ENCODE measurements around the gene SH2D3A.

The SH2D3A gene

GRCh38 chr19:6721773-6722172 is 45.5 kb downstream of the SH2D3A start:
- no peaks in the 10 kb centered on the region for H3K9me3 ChIP-seq
- H3K36me3 ChIP-seq (replicated peaks): no peaks in the 10 kb centered on the region
- in situ Hi-C loops (cut with MboI; ENCODE audit: low sequenced_read_pairs): no loop called here
- H3K4me3 ChIP-seq: no peak overlapping the region
- no peaks in the 10 kb centered on the region for H3K27me3 ChIP-seq (ENCODE audit: low read depth)
- H3K4me1 ChIP-seq: no peaks in the 10 kb centered on the region
- DNase-seq (ENCODE audit: low spot score in 2 of 2): no peak

GRCh38 chr19:6721138-6721474 is 46.1 kb downstream of the SH2D3A start:
- Histone ChIP-seq H3K4me1 (peaks cover 6% of the 10 kb centered on the region), H3K4me3 (no peak overlapping the region), H3K27me3 (ENCODE audit: low read depth) (no peaks in the 10 kb centered on the region), H3K36me3 (replicated peaks) (no peaks in the 10 kb centered on the region), H3K9me3 (no peaks in the 10 kb centered on the region)
- in situ Hi-C loops (cut with MboI; ENCODE audit: low sequenced_read_pairs): no loop called here
- DNase-seq (ENCODE audit: low spot score in 2 of 2): no peak

- no peaks in the 10 kb centered on the region for H3K36me3 ChIP-seq (replicated peaks)
- no peaks in the 10 kb centered on the region for H3K27me3 ChIP-seq (ENCODE audit: low read depth)
- in situ Hi-C loops (cut with MboI; ENCODE audit: low sequenced_read_pairs): no loop called here
- no peaks in the 10 kb centered on the region for H3K9me3 ChIP-seq
- H3K4me1 ChIP-seq: peaks cover 6% of the 10 kb centered on the region
- no peak for DNase-seq (ENCODE audit: low spot score in 2 of 2)
- H3K4me3 ChIP-seq: no peak within 1 kb of the TSS
Observed at GRCh38 chr19:6720369-6721137, 46.7 kb downstream of the SH2D3A start, which contains the start of gene C3. Gene C3, minus strand, starts transcription at chr19:6720650. Its CDS starts 61 bp downstream, at chr19:6720589.

DNA sequence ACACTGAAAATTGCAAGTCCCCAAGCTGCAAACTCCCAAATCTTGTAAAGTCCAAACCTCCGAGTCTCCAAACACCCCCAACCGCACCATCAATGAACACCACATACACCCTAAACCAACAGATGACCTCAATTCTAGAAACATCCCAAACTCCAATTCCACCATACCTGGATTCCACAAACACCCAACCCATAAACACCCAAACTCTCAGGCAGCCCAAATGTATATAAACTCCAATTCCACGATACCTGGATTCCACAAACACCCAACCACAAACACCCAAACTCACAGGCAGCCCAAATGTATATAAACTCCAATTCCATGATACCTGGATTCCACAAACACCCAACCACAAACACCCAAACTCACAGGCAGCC is 47.3 kb downstream of the SH2D3A start:
- peaks cover 6% of the 10 kb centered on the region for H3K4me1 ChIP-seq
- H3K9me3 ChIP-seq: no peaks in the 10 kb centered on the region
- no peaks in the 10 kb centered on the region for H3K36me3 ChIP-seq (replicated peaks)
- no peak for DNase-seq (ENCODE audit: low spot score in 2 of 2)
- in situ Hi-C loops (cut with MboI; ENCODE audit: low sequenced_read_pairs): no loop called here
- no peaks in the 10 kb centered on the region for H3K27me3 ChIP-seq (ENCODE audit: low read depth)
- no peak overlapping the region for H3K4me3 ChIP-seq

- H3K27me3 ChIP-seq (ENCODE audit: low read depth): no peaks in the 10 kb centered on the region
- H3K4me1 ChIP-seq: peaks cover 6% of the 10 kb centered on the region
- H3K9me3 ChIP-seq: no peaks in the 10 kb centered on the region
- no peak for DNase-seq (ENCODE audit: low spot score in 2 of 2)
- in situ Hi-C loops (cut with MboI; ENCODE audit: low sequenced_read_pairs): no loop called here
- H3K4me3 ChIP-seq: no peak overlapping the region
- H3K36me3 ChIP-seq (replicated peaks): no peaks in the 10 kb centered on the region
Observed at GRCh38 chr19:6719540-6719861, 47.7 kb downstream of the SH2D3A start.

- peaks cover 6% of the 10 kb centered on the region for H3K4me1 ChIP-seq
- in situ Hi-C loops (cut with MboI; ENCODE audit: low sequenced_read_pairs): no loop called here
- no peaks in the 10 kb centered on the region for H3K36me3 ChIP-seq (replicated peaks)
- H3K9me3 ChIP-seq: no peaks in the 10 kb centered on the region
- DNase-seq (ENCODE audit: low spot score in 2 of 2): peak in 1 of 2 experiments; percentile 79
- H3K4me3 ChIP-seq: no peak overlapping the region
- no peaks in the 10 kb centered on the region for H3K27me3 ChIP-seq (ENCODE audit: low read depth)
Observed at GRCh38 chr19:6718741-6719539, 48.3 kb downstream of the SH2D3A start.

DNA sequence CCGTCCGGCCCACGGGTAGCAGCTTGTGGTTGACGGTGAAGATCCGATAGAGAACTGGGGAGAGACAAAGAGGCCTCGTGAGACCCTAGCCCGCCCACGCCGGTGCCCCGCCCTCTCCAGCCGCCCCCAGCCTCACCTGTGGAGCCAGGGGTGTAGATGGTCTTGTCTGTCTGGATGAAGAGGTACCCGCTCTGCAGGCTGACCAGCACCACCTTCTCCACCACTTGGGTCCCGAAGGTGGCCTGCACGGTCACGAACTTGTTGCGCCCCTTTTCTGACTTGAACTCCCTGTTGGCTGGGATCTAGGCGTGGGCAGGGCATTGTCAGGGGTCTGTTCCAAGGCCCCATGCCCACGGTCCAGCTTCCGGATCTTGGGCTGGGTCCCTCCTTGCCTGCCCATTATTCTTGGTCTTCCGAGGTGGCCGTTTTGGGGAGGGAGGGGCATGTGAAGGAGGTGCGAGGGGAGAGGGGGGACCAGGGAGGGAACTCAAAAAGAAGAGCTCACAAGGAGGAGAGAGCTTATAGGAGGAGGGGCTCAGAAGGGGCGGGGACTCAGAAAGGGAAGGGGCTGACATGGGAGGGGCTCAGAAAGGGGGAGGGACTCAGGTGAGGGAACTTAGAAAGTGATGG is 49.0 kb downstream of the SH2D3A start:
- no peak overlapping the region for H3K4me3 ChIP-seq
- H3K36me3 ChIP-seq (replicated peaks): no peaks in the 10 kb centered on the region
- in situ Hi-C loops (cut with MboI; ENCODE audit: low sequenced_read_pairs): no loop called here
- H3K9me3 ChIP-seq: no peaks in the 10 kb centered on the region
- peaks cover 6% of the 10 kb centered on the region for H3K4me1 ChIP-seq
- no peaks in the 10 kb centered on the region for H3K27me3 ChIP-seq (ENCODE audit: low read depth)
- peak in 1 of 2 experiments; percentile 22 for DNase-seq (ENCODE audit: low spot score in 2 of 2)

- Histone ChIP-seq H3K4me3 (no peak overlapping the region), H3K4me1 (peaks cover 6% of the 10 kb centered on the region), H3K27me3 (ENCODE audit: low read depth) (no peaks in the 10 kb centered on the region), H3K9me3 (no peaks in the 10 kb centered on the region), H3K36me3 (replicated peaks) (no peaks in the 10 kb centered on the region)
- in situ Hi-C loops (cut with MboI; ENCODE audit: low sequenced_read_pairs): no loop called here
- no peak for DNase-seq (ENCODE audit: low spot score in 2 of 2)
Observed at GRCh38 chr19:6717441-6717971, 49.7 kb downstream of the SH2D3A start.

DNA sequence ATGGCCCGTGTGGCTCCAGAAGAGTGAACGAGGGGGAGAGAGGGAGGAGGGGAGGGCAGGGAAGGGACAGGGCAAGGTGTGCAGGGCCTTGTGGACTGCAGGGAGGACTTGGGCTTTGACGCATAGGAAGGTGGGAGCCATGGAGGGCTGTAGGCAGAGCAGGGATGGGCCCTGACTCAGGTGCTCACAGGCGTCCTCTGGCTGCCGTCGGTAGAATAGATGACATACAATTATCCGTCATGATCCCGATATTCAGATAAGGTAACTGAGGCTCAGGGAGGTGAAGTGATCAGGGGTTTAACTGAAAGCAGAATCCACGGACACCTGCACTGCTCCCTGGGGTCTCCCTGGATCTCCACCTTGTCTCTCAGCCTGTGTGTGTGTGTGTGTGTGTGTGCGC is 50.2 kb downstream of the SH2D3A start:
- in situ Hi-C loops (cut with MboI; ENCODE audit: low sequenced_read_pairs): no loop called here
- Histone ChIP-seq H3K9me3 (no peaks in the 10 kb centered on the region), H3K27me3 (ENCODE audit: low read depth) (no peaks in the 10 kb centered on the region), H3K4me3 (no peak overlapping the region), H3K4me1 (peaks cover 6% of the 10 kb centered on the region), H3K36me3 (replicated peaks) (no peaks in the 10 kb centered on the region)
- peak in 1 of 2 experiments; percentile 38 for DNase-seq (ENCODE audit: low spot score in 2 of 2)

DNA sequence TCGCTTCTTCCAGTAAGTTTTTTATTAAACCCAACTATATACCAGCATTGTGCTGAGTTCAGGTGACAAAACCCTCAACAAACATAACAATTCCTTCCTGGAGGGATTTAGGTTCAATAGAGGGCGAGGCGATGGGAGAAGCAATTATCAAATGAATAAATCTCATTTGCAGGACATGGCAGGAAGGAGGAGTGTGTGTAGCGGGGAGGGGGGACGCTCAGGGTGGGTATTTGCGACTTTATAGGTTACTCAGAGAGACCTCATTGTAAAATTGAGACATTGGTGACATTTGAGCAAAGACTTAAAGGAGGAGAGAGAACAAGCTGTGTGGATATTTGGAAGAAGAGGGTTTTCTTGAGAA is 50.6 kb downstream of the SH2D3A start:
- Histone ChIP-seq H3K4me1 (peaks cover 6% of the 10 kb centered on the region), H3K36me3 (replicated peaks) (no peaks in the 10 kb centered on the region), H3K27me3 (ENCODE audit: low read depth) (no peaks in the 10 kb centered on the region), H3K4me3 (no peak overlapping the region), H3K9me3 (no peaks in the 10 kb centered on the region)
- DNase-seq (ENCODE audit: low spot score in 2 of 2): peak; percentile 46 to 51
- in situ Hi-C loops (cut with MboI; ENCODE audit: low sequenced_read_pairs): no loop called here

DNA sequence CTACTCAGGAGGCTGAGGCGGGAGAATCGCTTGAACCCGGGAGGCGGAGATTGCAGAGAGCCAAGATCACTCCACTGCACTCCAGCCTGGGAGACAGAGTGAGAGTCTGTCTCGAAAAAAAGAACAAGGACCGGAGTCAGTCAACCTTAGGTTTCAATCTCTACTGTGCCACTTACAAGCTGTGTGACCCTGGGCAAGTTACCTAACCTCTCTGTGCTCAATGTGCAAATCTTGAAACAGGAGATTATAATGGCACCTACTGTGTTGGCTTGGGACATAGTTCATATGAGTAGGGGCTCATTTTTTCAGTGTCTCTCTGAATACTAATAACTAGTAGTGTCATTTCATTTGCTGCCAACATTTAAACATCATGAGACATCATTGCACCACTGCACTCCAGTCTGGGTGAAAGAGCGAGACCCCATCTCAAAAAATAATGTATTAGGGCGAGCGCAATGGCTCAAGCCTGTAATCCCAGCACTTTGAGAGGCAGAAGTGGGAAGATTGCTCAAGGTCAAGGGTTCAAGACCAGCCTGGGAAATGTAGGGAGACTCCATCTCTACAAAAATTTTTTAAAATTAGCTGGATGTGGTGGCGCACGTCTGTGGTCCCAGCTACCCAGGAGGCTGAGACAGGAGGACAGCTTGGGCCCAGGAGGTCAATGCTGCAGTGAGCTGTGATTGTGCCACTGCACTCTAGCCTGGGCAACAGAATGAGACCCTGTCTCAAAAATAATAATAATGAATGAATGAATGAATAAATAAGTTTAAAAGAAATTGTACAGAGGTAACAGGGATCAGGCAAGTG is 52.3 kb downstream of the SH2D3A start:
- no peak overlapping the region for H3K4me3 ChIP-seq
- H3K27me3 ChIP-seq (ENCODE audit: low read depth): no peaks in the 10 kb centered on the region
- in situ Hi-C loops (cut with MboI; ENCODE audit: low sequenced_read_pairs): no loop called here
- H3K9me3 ChIP-seq: no peaks in the 10 kb centered on the region
- DNase-seq (ENCODE audit: low spot score in 2 of 2): no peak
- peaks cover 6% of the 10 kb centered on the region for H3K4me1 ChIP-seq
- H3K36me3 ChIP-seq (replicated peaks): no peaks in the 10 kb centered on the region

DNA sequence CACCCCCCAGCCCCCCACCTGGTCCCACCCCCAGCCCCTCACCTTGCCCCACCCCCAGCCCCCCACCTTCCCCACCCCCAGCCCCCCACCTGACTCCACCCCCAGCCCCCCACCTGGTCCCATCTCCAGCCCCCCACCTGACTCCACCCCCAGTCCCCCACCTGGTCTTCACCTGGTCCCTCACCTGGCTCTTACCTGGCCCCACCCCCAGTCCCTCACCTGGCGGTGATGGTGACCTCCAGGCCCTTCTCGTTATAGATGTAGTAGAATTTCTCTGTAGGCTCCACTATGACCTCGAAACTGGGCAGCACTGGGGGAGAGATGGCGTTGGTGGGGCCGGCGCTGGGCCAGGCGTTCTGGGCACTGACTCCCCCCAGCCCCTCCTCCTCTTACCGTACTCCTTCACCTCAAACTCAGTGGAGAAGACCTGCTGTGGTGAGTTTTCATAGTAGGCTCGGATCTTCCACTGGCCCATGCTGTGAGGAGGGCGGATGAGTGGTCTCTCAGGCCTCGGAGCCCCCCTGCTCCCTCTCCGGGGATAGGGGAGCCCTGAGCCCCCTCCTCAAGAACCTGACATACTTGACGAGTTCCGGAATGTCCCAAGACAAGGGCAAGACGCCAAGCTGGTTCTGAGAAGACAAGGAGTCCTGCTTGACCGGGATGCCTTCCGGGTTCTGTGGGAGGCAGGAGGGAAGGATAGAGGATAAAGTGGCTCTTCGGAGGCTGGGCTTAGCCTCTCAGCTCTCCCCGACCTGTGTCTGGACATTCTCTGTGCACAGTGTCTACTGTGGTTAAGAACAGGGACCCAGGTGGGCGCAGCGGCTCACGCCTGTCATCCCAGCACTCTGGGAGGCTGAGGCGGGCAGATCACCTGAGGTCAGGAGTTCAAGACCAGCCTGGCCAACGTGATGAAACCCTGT is 53.2 kb downstream of the SH2D3A start:
- Histone ChIP-seq H3K36me3 (replicated peaks) (no peaks in the 10 kb centered on the region), H3K4me3 (no peak overlapping the region), H3K27me3 (ENCODE audit: low read depth) (no peaks in the 10 kb centered on the region), H3K9me3 (no peaks in the 10 kb centered on the region), H3K4me1 (peaks cover 6% of the 10 kb centered on the region)
- no peak for DNase-seq (ENCODE audit: low spot score in 2 of 2)
- in situ Hi-C loops (cut with MboI; ENCODE audit: low sequenced_read_pairs): no loop called here

All from HAP-1 (cell line).